ENCODE results near the gene KCNJ18. TPM values are rescaled to one million over a fixed set of nuclear protein-coding genes. Genes with fewer than 3 reads are reported as not detected.
"Not testable (repeated sequence)": the region's sequence is repeated elsewhere in the genome, so short reads cannot be mapped to it uniquely, and the experiment has no call there.

The KCNJ18 gene
- total RNA-seq, 1 experiment from 2014 or later: not detected

DNA sequence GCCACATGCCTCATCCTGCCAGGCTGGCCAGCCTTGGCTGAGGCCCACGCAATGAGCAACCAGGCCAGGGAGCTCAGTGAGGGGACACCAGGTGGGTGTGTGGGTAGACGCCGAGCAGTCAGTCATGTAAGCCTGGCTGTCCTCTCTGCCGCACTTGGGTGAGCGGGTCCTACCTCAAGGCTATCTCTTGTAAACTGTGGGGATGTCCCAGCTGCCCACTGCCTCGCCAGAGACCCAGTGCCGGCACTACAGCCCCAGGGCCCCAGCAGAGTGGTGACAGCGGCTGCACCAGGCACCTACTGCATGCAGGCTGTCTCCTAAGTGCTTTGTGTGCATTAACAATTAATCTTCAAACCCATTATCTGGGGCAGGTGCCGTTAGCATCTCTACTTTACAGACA is 52.3 kb downstream of the KCNJ18 start:
- H2BK12ac ChIP-seq (ENCODE audit: insufficient read length, low read depth, low read length); H3K79me2 ChIP-seq (ENCODE audit: insufficient read depth, low read length); H3K4me1 Mint-ChIP-seq; H2BK5ac ChIP-seq (ENCODE audit: insufficient read length, low read length); H3K79me1 ChIP-seq (ENCODE audit: insufficient read depth, low read depth, low read length, poor library complexity, severe bottlenecking); H2AFZ ChIP-seq (ENCODE audit: low read length); H3K27me3 ChIP-seq (ENCODE audit: insufficient read depth, low read length); H3K18ac ChIP-seq (ENCODE audit: insufficient read length, low read depth, low read length); H3K27ac ChIP-seq (ENCODE audit: insufficient read length, low read depth, low read length); H2AK5ac ChIP-seq (ENCODE audit: insufficient read length, low read length); H2BK20ac ChIP-seq (ENCODE audit: low read depth, low read length, poor library complexity, severe bottlenecking); H3K14ac ChIP-seq (ENCODE audit: insufficient read depth, low read length); H3K23me2 ChIP-seq (ENCODE audit: insufficient read length, low read depth, low read length, poor library complexity, severe bottlenecking); H3K4me1 ChIP-seq (ENCODE audit: insufficient read depth, low read length); H3K4ac ChIP-seq (ENCODE audit: low read depth, low read length); H4K5ac ChIP-seq (ENCODE audit: insufficient read length, low read depth, low read length); H3K23ac ChIP-seq (ENCODE audit: insufficient read length, low read depth, low read length); H3K56ac ChIP-seq (ENCODE audit: insufficient read length, low read depth, low read length); H2BK120ac ChIP-seq (ENCODE audit: low read depth, low read length, poor library complexity, severe bottlenecking); H3K4me2 ChIP-seq (ENCODE audit: insufficient read depth, insufficient read length, low read length); H4K8ac ChIP-seq (replicated peaks; ENCODE audit: insufficient read length, low read depth, low read length); H4K91ac ChIP-seq (ENCODE audit: insufficient read length, low read depth, low read length); DNase-seq; H2BK15ac ChIP-seq (ENCODE audit: low read depth, low read length); H4K20me1 ChIP-seq (ENCODE audit: control insufficient read depth, insufficient read depth, insufficient read length); H3K9ac ChIP-seq (ENCODE audit: extremely low read depth, insufficient read length, low read length); H3K27me3 Mint-ChIP-seq (ENCODE audit: low read depth); H3K27ac Mint-ChIP-seq; H3T11ph ChIP-seq (ENCODE audit: low read length); H3K4me3 Mint-ChIP-seq: not testable (repeated sequence)
- H3K36me3 Mint-ChIP-seq (ENCODE audit: insufficient read depth in 1 of 3, low read depth in 3 of 3): peaks cover 0 to 13% (median 7%) of the 10 kb centered on the region in 3 experiments; a peak in 6 of 7 replicates
- H3K9me3 ChIP-seq (ENCODE audit: control insufficient read depth, low read depth, low read length): peaks cover 23% of the 10 kb centered on the region
- peaks cover 52 to 54% of the 10 kb centered on the region in 2 experiments for H3K9me3 Mint-ChIP-seq
- no CpG with 5 or more reads among the region's 9 CpGs for WGBS (ENCODE audit: extremely low coverage, insufficient read length, low lambda C conversion rate)

DNA sequence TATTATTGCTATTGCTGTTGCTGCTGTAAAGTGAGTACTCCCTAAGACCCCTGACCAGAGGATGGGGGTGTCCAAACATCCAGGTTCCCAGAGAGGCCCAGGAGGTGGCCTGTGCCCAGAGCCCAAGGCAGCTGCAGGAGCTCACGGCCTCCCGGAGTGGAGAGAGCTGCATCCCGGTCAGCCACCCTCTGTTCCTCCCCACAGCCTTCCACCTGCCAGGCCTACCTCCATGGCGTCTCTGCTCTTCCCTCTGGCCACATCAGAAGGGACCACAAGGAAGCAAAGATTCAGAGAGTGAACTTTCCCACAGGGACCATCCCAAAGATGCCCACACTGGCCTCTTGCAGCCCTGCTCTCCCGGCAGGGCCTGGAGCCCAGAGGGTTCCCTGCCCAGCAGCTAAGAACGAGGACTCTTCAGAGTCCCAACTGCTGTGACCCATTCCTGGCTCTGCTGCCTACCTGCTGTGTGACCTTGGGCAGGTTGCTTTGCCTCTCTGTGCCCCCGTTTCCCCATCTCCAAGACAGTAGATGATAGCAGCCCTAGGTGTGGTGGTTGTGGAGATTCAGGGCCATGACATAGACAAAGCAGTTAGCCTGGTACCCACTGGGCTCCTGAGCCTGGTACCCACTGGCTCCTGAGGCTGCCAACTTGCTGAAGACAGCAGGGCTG is 53.2 kb downstream of the KCNJ18 start:
- H3K4me2 ChIP-seq (ENCODE audit: insufficient read depth, insufficient read length, low read length); H4K20me1 ChIP-seq (ENCODE audit: control insufficient read depth, insufficient read depth, insufficient read length); H2AFZ ChIP-seq (ENCODE audit: low read length); H2AK5ac ChIP-seq (ENCODE audit: insufficient read length, low read length); DNase-seq; H3K4ac ChIP-seq (ENCODE audit: low read depth, low read length); H3K56ac ChIP-seq (ENCODE audit: insufficient read length, low read depth, low read length); H3K23ac ChIP-seq (ENCODE audit: insufficient read length, low read depth, low read length); H3K9ac ChIP-seq (ENCODE audit: extremely low read depth, insufficient read length, low read length); H3K14ac ChIP-seq (ENCODE audit: insufficient read depth, low read length); H2BK12ac ChIP-seq (ENCODE audit: insufficient read length, low read depth, low read length); H3K27me3 ChIP-seq (ENCODE audit: insufficient read depth, low read length); H3K4me3 Mint-ChIP-seq; H3K79me2 ChIP-seq (ENCODE audit: insufficient read depth, low read length); H3K4me1 Mint-ChIP-seq; H4K91ac ChIP-seq (ENCODE audit: insufficient read length, low read depth, low read length); H3K27ac ChIP-seq (ENCODE audit: insufficient read length, low read depth, low read length); H4K8ac ChIP-seq (replicated peaks; ENCODE audit: insufficient read length, low read depth, low read length); H3K18ac ChIP-seq (ENCODE audit: insufficient read length, low read depth, low read length); H4K5ac ChIP-seq (ENCODE audit: insufficient read length, low read depth, low read length); H2BK20ac ChIP-seq (ENCODE audit: low read depth, low read length, poor library complexity, severe bottlenecking); H3K4me1 ChIP-seq (ENCODE audit: insufficient read depth, low read length); H2BK120ac ChIP-seq (ENCODE audit: low read depth, low read length, poor library complexity, severe bottlenecking); H2BK5ac ChIP-seq (ENCODE audit: insufficient read length, low read length); H3K79me1 ChIP-seq (ENCODE audit: insufficient read depth, low read depth, low read length, poor library complexity, severe bottlenecking); H3K23me2 ChIP-seq (ENCODE audit: insufficient read length, low read depth, low read length, poor library complexity, severe bottlenecking); H3K27ac Mint-ChIP-seq; H3T11ph ChIP-seq (ENCODE audit: low read length); H3K27me3 Mint-ChIP-seq (ENCODE audit: low read depth); H2BK15ac ChIP-seq (ENCODE audit: low read depth, low read length): not testable (repeated sequence)
- peaks cover 31% of the 10 kb centered on the region for H3K9me3 ChIP-seq (ENCODE audit: control insufficient read depth, low read depth, low read length)
- Mint-ChIP-seq H3K9me3 (peaks cover 56 to 59% of the 10 kb centered on the region in 2 experiments), H3K36me3 (ENCODE audit: insufficient read depth in 1 of 3, low read depth in 3 of 3) (peaks cover 0 to 11% (median 4%) of the 10 kb centered on the region in 3 experiments)
- WGBS (ENCODE audit: extremely low coverage, insufficient read length, low lambda C conversion rate): no CpG with 5 or more reads among the region's 7 CpGs
